Measurements from ENCODE around the gene SYNDIG1L. TPM values are rescaled to one million over a fixed set of nuclear protein-coding genes. Genes with fewer than 3 reads are reported as not detected.

Gene SYNDIG1L
- total and polyA plus RNA-seq, 2 donors from 2014 or later: 0.13 to 0.47 TPM

- FAIRE-seq (no peak), DNase-seq (peak in 1 of 5 donors; percentile 58)
These were observed 47.9 kb downstream of the SYNDIG1L start for GRCh38 chr14:74377976-74378690.

GRCh38 chr14:74368441-74368840, 57.6 kb downstream of the SYNDIG1L start:
- TF ChIP-seq CTCF (IDR thresholded peaks at IDR 0.05; ENCODE audit: borderline replicate concordance, extremely low read depth, insufficient read depth): no peak
- no peak overlapping the region for H3K4me3 ChIP-seq (ENCODE audit: low read length in 3 of 3)
- H3K4me1 ChIP-seq (ENCODE audit: control insufficient read depth in 2 of 3, insufficient read depth in 2 of 3, low read depth in 1 of 3, low read length in 3 of 3): no peaks in the 10 kb centered on the region
- H3K27ac ChIP-seq (ENCODE audit: low read depth in 2 of 2, low read length in 2 of 2): no peak overlapping the region
- H3K9me3 ChIP-seq (ENCODE audit: control insufficient read depth in 2 of 3, insufficient read depth in 1 of 3, low read length in 3 of 3): no peaks in the 10 kb centered on the region
- intact Hi-C loops (cut with DNase I): loop anchor here (10.0 kb wide), 1 partner anchor 106 kb away; no protein-coding TSS in a partner anchor
- DNase-seq: peak in 1 of 5 donors; percentile 8
- H3K36me3 ChIP-seq (ENCODE audit: control insufficient read depth in 2 of 3, insufficient read depth in 3 of 3, low read length in 3 of 3): no peaks in the 10 kb centered on the region
- no peak for FAIRE-seq
- H3K9ac ChIP-seq (ENCODE audit: low read length in 3 of 3): no peak overlapping the region
- no peaks in the 10 kb centered on the region for H3K27me3 ChIP-seq (ENCODE audit: control insufficient read depth, insufficient read depth, low read length)

More at GRCh38 chr14:74377976-74378690, 47.9 kb downstream of the SYNDIG1L start:
- Histone ChIP-seq H3K4me3 (ENCODE audit: low read length in 3 of 3) (no peak overlapping the region), H3K4me1 (ENCODE audit: control insufficient read depth in 2 of 3, insufficient read depth in 2 of 3, low read depth in 1 of 3, low read length in 3 of 3) (peaks cover 0 to 4% (median 0%) of the 10 kb centered on the region in 3 donors), H3K36me3 (ENCODE audit: control insufficient read depth in 2 of 3, insufficient read depth in 3 of 3, low read length in 3 of 3) (no peaks in the 10 kb centered on the region), H3K9me3 (ENCODE audit: control insufficient read depth in 2 of 3, insufficient read depth in 1 of 3, low read length in 3 of 3) (no peaks in the 10 kb centered on the region), H3K9ac (ENCODE audit: low read length in 3 of 3) (no peak overlapping the region), H3K27me3 (ENCODE audit: control insufficient read depth, insufficient read depth, low read length) (no peaks in the 10 kb centered on the region), H3K27ac (ENCODE audit: low read depth in 2 of 2, low read length in 2 of 2) (no peak overlapping the region)
- TF ChIP-seq CTCF (IDR thresholded peaks at IDR 0.05; ENCODE audit: borderline replicate concordance, extremely low read depth, insufficient read depth): no peak
- intact Hi-C loops (cut with DNase I): no loop called here

- intact Hi-C loops (cut with DNase I): loop anchor here (10.0 kb wide), 1 partner anchor 107 kb away; no protein-coding TSS in a partner anchor
- no peaks in the 10 kb centered on the region for H3K36me3 ChIP-seq (ENCODE audit: control insufficient read depth in 2 of 3, insufficient read depth in 3 of 3, low read length in 3 of 3)
- H3K27ac ChIP-seq (ENCODE audit: low read depth in 2 of 2, low read length in 2 of 2): no peak overlapping the region
- DNase-seq (no peak), FAIRE-seq (no peak)
- no peaks in the 10 kb centered on the region for H3K27me3 ChIP-seq (ENCODE audit: control insufficient read depth, insufficient read depth, low read length)
- no peak overlapping the region for H3K9ac ChIP-seq (ENCODE audit: low read length in 3 of 3)
- no peaks in the 10 kb centered on the region for H3K4me1 ChIP-seq (ENCODE audit: control insufficient read depth in 2 of 3, insufficient read depth in 2 of 3, low read depth in 1 of 3, low read length in 3 of 3)
- no peak overlapping the region for H3K4me3 ChIP-seq (ENCODE audit: low read length in 3 of 3)
- no peaks in the 10 kb centered on the region for H3K9me3 ChIP-seq (ENCODE audit: control insufficient read depth in 2 of 3, insufficient read depth in 1 of 3, low read length in 3 of 3)
- no peak for TF ChIP-seq CTCF (IDR thresholded peaks at IDR 0.05; ENCODE audit: borderline replicate concordance, extremely low read depth, insufficient read depth)
These were observed 58.0 kb downstream of the SYNDIG1L start for GRCh38 chr14:74368026-74368425.

All from kidney (tissue), 14 donors.